ENCODE measurements around the gene CASZ1.

Gene CASZ1

GRCh38 chr1:10686404-10687040 lies 109.9 kb downstream of the CASZ1 start:
- DNase-seq (ENCODE audit: low read depth): no peak

GRCh38 chr1:10685808-10686403 lies 110.5 kb downstream of the CASZ1 start:
- no peak for DNase-seq (ENCODE audit: low read depth)

GRCh38 chr1:10685196-10685807 lies 111.1 kb downstream of the CASZ1 start:
- no peak for DNase-seq (ENCODE audit: low read depth)

GRCh38 chr1:10684221-10684620 lies 112.2 kb downstream of the CASZ1 start:
- no peak for DNase-seq (ENCODE audit: low read depth)

DNA sequence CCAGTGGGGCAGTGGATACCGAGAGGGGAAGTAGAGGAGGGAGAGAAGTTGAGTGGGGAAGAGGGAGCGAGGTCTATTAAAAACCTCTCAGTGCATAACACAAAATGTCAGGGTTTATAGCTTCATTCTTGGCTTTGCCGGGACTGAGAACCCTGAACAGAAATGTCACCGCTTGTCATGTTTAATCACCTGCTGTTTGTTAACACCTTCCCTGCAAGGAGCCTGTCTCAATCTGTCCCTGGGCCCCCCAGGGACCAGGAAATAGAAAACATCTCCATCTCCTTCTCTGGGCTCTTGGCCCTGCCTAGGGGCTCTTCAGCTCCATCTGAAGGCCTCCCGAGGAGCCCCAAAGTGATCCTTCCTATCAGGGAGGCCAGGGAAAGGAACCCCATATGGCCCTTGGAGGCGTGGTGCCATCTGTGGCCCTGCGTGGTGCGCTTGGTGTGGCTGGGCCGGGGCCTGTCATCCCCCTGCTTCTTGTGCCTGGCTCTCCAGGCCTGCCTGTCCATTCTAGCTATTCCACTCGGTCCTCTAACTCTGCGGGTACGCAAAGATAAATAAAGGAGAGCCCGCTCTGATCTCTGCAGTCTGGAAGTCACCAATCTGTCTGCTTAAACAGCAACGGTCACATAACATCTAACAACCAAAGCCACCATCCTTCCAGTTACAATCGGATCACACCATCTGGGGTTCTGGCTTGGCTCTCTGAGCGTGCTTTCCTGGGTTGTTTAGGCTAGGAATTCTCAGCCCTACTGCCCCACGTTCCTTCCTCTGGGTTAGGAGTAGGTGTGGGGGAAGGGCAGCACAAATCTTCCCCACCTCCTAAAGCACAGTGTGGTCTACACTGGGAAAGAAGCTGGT lies 113.8 kb downstream of the CASZ1 start:
- no peak for DNase-seq (ENCODE audit: low read depth)

DNA sequence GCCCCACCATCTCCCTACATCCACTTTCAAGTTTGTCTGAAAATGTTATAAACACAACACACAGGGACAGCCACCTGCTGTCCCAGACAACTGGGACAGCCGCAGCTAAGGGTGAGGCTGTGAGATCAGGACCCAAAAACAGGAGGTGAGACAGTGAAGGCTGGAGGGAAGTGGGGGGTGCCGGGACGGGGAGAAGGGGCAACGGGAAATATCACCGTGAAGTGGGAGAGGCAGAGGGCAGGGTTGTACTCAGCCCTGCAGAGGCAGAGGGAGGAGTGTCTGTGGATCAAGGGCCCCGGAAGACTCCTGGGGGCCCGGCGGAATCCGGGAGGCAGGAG lies 114.4 kb downstream of the CASZ1 start:
- no peak for DNase-seq (ENCODE audit: low read depth)

- no peak for DNase-seq (ENCODE audit: low read depth)
Measured at GRCh38 chr1:10681296-10682107, 114.9 kb downstream of the CASZ1 start.

- DNase-seq (ENCODE audit: low read depth): no peak
Measured at GRCh38 chr1:10680487-10680886, 116.0 kb downstream of the CASZ1 start.

GRCh38 chr1:10679496-10680220 lies 116.8 kb downstream of the CASZ1 start:
- DNase-seq (ENCODE audit: low read depth): no peak

DNA sequence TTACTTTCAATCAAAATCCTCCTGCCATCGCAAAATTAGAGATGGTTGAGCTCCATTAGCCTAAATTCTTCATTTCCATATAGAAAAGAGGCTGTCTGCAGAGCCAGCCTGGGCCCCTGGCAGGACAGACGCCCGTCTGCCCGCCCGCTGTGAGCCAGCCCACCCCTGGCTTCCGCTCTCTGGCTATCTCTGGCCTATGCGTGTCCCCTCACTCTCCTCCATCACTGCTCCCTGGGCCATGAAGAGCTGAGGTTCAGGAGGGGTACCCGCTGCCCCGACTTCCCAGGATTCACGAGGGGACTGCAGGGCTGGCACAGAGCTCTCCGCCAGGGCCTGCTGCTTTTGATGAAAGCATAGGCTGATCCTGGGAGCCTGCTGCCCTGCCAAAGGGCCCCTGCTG lies 117.6 kb downstream of the CASZ1 start:
- DNase-seq (ENCODE audit: low read depth): no peak

DNA sequence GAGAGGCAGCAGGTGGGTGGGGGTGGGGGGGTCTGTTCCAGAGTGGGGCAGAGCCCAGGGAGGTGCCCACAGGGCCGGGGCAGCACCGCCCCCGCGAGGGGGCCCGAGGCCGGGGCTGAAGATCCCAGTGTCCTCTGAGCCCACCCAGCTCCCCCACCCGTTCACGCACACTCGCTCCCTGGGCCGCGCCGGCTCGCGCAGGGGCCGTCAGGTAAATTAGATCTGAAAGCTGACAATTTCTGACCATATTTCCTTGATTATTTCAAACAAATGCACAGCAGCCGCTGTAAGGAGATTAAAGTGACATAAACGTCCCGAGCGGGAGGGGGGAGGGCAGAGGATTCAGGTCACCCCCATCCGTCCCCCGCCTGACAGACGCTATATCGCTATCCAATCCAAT lies 118.0 kb downstream of the CASZ1 start:
- DNase-seq (ENCODE audit: low read depth): no peak

- DNase-seq (ENCODE audit: low read depth): no peak
Measured at GRCh38 chr1:10677491-10678391, 118.7 kb downstream of the CASZ1 start.

DNA sequence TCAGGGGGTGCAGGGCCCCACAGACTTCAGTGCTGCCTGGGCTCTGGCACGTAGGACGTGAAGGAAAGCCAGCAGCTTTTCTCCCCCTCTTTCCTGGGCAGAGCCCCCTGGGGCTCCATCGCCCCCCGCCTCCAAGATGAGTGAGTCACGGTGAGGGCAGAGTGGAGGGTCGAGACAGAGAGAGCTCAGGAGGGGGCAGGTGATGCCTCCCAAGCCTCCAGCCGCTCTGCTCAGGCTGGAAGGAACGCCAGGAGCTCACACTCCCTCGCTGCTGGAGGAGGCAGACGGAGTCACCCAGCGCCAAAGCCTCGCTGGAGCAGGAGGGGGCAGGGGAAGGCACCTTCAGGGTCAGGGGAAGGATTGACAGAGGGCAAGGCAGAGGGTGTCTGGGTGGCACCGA lies 119.5 kb downstream of the CASZ1 start:
- no peak for DNase-seq (ENCODE audit: low read depth)

GRCh38 chr1:10675813-10676212 lies 120.6 kb downstream of the CASZ1 start:
- no peak for DNase-seq (ENCODE audit: low read depth)

- no peak for DNase-seq (ENCODE audit: low read depth)
Measured at GRCh38 chr1:10674700-10675609, 121.5 kb downstream of the CASZ1 start.

DNA sequence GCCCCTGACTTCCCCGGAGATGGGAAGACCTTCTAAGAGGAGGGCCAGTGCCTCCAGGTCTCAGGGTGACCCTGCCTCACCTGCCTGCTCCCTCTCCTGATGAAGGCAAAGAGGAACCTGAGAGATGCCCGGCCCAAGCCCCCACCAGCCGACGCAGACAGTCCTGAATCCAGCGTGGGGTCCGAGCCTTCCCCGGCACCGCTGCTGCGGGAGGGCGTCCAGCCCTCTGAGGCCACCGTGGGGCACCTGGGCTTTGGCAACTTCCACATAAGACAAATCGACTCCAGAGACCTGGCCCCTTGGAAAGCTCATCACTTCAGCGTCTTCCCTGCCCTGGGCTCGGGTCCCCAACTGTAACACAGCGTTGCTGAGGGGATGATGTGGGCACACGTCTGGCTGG lies 122.2 kb downstream of the CASZ1 start:
- DNase-seq (ENCODE audit: low read depth): no peak

- DNase-seq (ENCODE audit: low read depth): no peak
Measured at GRCh38 chr1:10673109-10673711, 123.2 kb downstream of the CASZ1 start.

DNA sequence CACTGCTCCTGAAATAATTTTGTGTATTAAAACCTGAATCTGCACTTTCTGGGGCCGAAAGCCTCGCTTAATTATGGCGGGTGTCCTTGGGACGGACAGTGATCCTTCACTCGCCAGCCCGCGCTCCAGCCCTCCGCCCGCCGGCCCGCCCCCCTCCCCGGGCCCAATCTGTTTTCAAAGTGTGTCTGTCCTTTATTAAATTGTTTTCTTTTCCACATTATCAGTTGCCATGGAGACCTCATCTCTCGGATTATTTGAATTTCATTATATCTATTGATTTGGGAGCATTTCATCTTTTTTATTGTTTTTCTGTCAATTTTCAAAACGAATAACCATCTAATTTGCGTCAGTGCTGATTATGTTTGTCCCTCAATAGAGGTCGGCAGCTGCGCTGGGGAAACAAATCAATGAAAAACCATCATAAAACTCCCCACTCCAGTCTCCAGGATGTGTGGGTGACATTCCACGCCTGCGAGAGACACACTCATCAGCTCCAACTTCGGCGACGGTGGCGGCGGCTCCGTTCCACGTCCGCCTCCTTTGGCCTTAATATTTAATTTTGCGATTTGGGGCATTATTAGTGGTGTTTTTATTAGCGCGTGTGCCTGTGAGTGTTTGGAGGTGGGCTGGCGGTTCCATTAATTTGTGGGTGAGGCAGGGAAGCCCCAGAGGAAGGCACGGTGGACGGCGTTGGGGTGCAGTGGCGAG lies 123.9 kb downstream of the CASZ1 start:
- no peak for DNase-seq (ENCODE audit: low read depth)
